ENCODE data around the gene GPC1.

GPC1 gene

DNA sequence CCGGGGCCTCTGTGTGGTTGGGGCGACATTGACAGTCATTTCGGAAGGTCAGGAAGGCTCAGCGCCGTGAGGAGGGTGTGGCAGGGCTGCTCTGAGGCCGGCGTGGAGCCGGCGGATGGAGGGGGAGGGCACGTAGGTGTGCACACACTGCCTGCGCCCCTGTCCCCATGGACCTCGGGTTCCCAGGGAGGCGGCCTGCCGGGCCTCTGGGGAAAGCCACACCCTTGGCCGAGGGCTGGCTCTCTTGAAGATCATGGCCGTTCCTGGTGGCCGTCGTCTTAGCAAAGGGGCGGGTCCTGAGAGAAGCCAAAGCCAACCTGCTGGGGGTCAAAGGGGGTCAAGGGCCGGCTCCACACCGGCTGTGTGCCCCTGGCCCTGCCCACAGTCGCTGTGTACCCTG is 11.9 kb downstream of the GPC1 start:
- DNase-seq (ENCODE audit: low read depth): no peak
- TF ChIP-seq CTCF (conservative IDR thresholded peaks at IDR 0.05; ENCODE audit: low read depth, low read length): no peak
- H3K4me3 ChIP-seq (ENCODE audit: low read length): no peak overlapping the region

- H3K4me3 ChIP-seq (ENCODE audit: low read length): no peak overlapping the region
- TF ChIP-seq CTCF (conservative IDR thresholded peaks at IDR 0.05; ENCODE audit: low read depth, low read length): no peak
- DNase-seq (ENCODE audit: low read depth): no peak
These were observed 12.5 kb downstream of the GPC1 start for GRCh38 chr2:240447934-240448333.

- DNase-seq (ENCODE audit: low read depth): no peak
- no peak overlapping the region for H3K4me3 ChIP-seq (ENCODE audit: low read length)
- TF ChIP-seq CTCF (conservative IDR thresholded peaks at IDR 0.05; ENCODE audit: low read depth, low read length): no peak
These were observed 13.2 kb downstream of the GPC1 start for GRCh38 chr2:240448387-240449274.

- no peak for DNase-seq (ENCODE audit: low read depth)
- no peak for TF ChIP-seq CTCF (conservative IDR thresholded peaks at IDR 0.05; ENCODE audit: low read depth, low read length)
- no peak overlapping the region for H3K4me3 ChIP-seq (ENCODE audit: low read length)
These were observed 14.5 kb downstream of the GPC1 start for GRCh38 chr2:240449764-240450531.

- H3K4me3 ChIP-seq (ENCODE audit: low read length): no peak overlapping the region
- no peak for DNase-seq (ENCODE audit: low read depth)
- no peak for TF ChIP-seq CTCF (conservative IDR thresholded peaks at IDR 0.05; ENCODE audit: low read depth, low read length)
These were observed 15.2 kb downstream of the GPC1 start for GRCh38 chr2:240450532-240451107.

DNA sequence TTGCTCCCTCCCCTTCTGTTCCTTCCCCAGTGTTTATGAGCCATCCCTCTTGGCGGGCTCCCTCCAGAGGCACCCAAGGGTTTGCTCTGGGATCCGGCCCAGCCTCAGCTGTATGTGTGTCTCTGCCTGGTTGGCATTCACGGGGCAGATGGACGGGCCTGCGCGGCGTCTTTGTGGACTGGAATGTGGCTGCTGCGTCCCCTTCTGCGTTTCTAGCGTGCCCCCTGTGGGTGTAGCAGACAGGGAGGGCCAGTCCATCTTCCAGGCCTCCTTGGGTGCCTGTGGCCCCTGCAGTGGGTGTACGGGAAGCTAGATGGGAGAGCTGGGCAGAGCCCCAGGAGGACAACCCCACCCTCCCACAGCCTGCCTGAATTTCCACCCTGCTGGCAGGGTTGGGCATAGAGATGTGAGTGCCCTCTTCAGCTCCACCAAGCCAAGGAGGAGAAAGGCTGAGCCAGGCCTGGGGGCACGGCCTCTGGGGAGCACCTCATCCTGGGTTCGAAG is 15.7 kb downstream of the GPC1 start:
- no peak for TF ChIP-seq CTCF (conservative IDR thresholded peaks at IDR 0.05; ENCODE audit: low read depth, low read length)
- no peak overlapping the region for H3K4me3 ChIP-seq (ENCODE audit: low read length)
- no peak for DNase-seq (ENCODE audit: low read depth)

All from retinal pigment epithelial cell (primary cell).